Sigmoid colon (tissue), 4 donors: ENCODE results near the gene POC1B.

Experiments
- CTCF ChIP-seq, 4 experiments: fragments of 450-650 bp in 3 of 4; fragments of 200-600 bp in 1 of 4; IDR thresholded peaks; one replicate each; pipeline ENCODE4 v1.5.1; 2016 to 2019; ENCODE audit warnings: antibody characterized with exemption in 4 of 4, mild to moderate bottlenecking in 3 of 4, moderate library complexity in 2 of 4
- EP300 ChIP-seq, 4 donors: sonication (generic); formaldehyde crosslinking; IDR thresholded peaks; one replicate each; pipeline ENCODE4 v1.6.1; 2017; ENCODE audit warnings: antibody characterized with exemption in 4 of 4
- POLR2A ChIP-seq, 2 donors: fragments of 450-650 bp; IDR thresholded peaks; one replicate each; pipeline ENCODE4 v1.6.1; 2016; ENCODE audit warnings: antibody characterized with exemption in 2 of 2, mild to moderate bottlenecking in 2 of 2, moderate library complexity in 2 of 2
- POLR2AphosphoS5 ChIP-seq, 4 donors: sonication (generic); formaldehyde crosslinking; IDR thresholded peaks; one replicate each; pipeline ENCODE4 v1.6.1; 2017; ENCODE audit warnings: antibody characterized with exemption in 4 of 4

- no peak for TF ChIP-seq CTCF (IDR thresholded peaks at IDR 0.05)
- TF ChIP-seq POLR2AphosphoS5 (IDR thresholded peaks at IDR 0.05), result no peak
- no peak for TF ChIP-seq EP300 (IDR thresholded peaks at IDR 0.05)
- no peak for TF ChIP-seq POLR2A (IDR thresholded peaks at IDR 0.05)
Observed at GRCh38 chr12:89379839-89380467, 145.9 kb downstream of the POC1B start.
